NCI-H345 (cell line): Measurements from ENCODE around the gene AKAP4.

Source experiments
- DNase-seq: peaks from one replicate; lab custom pipeline; 2025; lab: John Stamatoyannopoulos, UW

AKAP4 gene, protein sequence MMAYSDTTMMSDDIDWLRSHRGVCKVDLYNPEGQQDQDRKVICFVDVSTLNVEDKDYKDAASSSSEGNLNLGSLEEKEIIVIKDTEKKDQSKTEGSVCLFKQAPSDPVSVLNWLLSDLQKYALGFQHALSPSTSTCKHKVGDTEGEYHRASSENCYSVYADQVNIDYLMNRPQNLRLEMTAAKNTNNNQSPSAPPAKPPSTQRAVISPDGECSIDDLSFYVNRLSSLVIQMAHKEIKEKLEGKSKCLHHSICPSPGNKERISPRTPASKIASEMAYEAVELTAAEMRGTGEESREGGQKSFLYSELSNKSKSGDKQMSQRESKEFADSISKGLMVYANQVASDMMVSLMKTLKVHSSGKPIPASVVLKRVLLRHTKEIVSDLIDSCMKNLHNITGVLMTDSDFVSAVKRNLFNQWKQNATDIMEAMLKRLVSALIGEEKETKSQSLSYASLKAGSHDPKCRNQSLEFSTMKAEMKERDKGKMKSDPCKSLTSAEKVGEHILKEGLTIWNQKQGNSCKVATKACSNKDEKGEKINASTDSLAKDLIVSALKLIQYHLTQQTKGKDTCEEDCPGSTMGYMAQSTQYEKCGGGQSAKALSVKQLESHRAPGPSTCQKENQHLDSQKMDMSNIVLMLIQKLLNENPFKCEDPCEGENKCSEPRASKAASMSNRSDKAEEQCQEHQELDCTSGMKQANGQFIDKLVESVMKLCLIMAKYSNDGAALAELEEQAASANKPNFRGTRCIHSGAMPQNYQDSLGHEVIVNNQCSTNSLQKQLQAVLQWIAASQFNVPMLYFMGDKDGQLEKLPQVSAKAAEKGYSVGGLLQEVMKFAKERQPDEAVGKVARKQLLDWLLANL

DNA sequence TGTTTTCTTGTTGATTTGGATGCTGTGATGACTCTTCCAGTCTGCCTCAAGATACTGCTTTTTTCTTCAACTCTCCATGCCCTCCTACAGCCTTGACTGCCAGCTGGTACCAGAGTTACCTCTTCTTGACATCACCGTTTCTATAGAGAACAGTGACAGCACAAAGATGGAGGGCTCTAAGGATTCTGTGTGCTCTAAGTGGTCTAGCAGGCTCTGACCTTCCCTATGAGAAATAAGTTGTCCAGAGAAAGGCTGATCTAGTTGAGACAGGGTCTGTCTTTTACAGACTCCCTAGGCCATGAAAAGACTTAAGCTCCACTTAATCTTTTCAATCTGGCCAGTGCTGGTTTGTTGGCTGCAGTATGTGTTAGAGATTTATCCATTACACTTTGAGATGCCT lies at the start of gene AKAP4:
TSS of gene AKAP4 (minus strand) at position 101 of the 400 bp plus-strand sequence. CDS start 118 bp downstream, outside the sequence.
- no peak for DNase-seq

DNA sequence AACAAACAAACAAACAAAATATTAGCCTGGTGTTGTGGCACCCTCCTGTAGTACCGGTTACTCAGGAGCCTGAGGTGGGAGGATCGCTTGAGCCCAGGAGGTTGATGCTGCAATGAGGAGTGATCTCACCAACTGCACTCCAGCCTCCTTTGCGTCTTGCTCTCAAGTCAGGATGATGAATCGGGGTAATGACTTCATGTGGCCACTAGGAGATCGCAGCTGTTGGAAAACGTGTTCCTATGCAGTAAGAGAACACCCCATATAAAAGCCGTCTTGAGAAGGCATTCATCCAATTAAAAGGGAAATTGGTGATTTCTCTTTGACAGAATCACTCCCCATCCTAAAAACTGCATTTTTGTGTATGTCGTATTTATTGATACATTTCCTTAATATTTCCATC lies 10.7 kb upstream of the AKAP4 start:
- no peak for DNase-seq

DNA sequence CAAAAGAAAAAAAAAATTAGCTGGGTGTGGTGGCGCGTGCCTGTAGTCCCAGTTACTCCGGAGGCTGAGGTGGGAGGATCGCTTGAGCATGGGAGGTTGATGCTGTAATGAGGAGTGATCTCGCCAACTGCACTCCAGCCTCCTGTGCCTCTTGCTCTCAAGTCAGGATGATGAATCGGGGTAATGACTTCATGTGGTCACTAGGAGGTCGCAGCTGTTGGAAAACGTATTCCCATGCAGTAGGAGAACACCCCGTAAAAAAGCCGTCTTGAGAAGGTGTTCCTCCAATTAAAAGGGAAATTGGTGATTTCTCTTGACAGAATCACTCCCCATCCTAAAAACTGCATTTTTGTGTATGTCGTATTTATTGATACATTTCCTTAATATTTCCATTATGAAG lies 5.9 kb upstream of the AKAP4 start:
- DNase-seq, result no peak

DNA sequence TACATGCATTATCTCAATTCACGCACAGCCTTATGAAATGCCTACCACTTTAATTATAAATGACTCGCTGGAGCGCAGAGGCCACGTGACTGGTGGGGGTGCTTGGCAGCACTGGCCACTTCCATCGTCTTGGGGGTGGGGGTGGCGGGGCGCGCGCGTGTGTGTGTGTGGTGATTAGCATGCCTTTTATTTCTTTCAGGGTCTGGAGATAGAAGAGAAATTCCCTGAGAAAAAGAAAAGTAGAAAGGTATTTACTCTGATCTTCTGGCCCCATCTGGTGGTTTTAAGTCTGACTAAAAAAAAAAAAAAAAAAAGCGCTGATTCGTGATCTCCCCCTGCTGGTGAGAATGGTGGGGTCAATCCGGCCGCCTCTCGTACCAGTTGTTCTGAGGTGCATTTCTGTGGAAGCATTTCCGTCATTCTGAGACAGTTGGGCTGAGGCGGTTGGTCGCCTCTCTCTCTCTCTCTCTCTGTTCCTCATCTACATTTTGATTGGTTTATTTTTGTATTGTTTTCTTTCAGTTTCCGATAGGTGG lies 3.6 kb upstream of the AKAP4 start, which contains the start of gene CCNB3:
TSS of gene CCNB3 (plus strand) at position 402 of the 536 bp plus-strand sequence. CDS start 80,399 bp downstream, outside the sequence.
- peak; percentile 63 for DNase-seq

DNA sequence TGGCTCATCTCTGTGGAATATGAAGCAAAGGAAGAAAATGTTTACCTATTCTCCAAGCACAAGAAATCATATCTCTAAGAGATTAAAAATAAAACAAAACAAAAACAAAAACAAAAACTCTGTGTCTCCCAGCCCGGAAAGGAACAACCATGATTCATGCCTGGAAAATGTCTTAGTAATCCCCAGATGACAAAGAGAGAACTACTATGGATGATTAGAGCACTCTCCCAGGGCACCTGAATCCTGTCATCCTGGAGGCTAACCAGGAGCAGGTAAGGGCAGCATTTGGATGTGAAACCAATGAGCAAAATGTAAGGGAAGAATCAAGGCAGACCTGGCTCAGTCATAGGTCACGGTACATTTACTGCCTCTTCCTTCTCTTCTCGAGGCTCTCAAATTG lies 1.7 kb upstream of the AKAP4 start:
- DNase-seq, result no peak

DNA sequence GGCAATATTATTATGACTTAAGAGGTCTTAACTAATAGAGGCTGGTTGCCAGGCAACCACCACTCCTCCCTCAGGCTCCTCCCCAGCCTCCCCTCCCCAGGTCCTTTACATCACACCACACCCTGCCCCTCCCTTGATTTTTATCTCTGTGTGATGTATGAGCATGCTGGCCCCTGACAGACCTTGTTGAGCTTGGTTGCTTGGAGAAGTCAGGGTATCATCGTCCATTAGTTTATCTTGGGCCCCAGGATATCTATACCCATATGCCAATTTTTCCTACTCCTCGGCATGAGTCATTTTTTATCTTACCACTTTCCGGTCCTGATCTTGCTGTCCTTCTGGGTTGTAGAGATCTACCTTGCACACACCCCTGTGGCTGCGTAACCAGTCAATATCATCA lies 2.5 kb downstream of the AKAP4 start:
- no peak for DNase-seq

DNA sequence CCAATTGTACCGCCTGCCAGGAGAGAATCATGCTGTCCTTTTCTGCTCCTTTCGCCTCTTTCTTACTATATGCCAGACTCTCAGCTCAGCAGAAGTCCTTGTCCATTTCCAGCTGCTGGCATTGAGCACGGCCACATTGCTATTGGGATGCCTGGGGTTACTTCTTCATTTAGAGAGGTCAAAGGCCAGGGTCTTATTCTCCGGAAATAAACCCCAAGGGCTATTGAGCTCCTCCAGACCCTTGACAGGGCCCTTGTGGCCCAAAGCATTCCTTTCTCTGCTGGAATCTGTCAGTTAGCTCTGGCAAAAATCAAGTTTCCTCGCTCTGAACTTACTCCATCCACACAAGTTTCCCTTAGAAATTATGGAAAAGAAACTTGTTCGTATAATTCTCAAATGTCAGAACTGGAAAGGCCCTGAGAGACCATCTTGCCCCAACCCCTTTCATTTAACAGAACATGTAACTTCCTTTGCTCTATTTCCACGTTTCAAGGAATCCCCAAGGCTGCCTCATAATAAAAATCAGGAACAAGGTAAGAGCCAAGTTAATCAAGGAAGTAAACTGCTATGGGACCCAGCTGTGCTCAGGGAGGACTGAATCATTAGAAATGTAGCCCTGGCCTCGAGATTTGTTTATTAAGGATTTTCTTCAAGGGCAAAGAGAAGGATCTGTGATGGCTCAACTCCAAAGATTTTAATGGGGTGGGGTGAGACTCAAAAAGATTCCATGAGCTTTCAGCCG lies 11.8 kb downstream of the AKAP4 start:
- no peak for DNase-seq

DNA sequence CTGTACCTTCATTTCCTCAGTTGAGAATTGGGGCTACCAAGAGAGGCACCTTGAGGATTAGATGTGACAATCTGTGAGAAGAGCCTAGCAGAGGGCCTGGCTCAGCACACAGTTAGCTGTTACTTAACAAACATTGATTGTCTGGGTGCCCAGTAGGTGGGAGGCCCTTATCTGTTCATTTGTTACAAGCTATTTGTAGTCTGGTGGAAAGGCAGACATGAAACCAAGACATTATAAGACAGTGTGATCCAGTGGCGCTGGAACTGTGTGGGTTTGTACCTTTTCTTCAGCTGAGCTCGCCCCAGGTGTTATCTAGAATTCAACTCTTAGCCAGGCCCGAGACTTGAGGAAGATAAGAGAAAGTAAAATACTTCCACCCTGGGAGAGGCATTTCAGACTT lies 16.9 kb downstream of the AKAP4 start:
- no peak for DNase-seq

DNA sequence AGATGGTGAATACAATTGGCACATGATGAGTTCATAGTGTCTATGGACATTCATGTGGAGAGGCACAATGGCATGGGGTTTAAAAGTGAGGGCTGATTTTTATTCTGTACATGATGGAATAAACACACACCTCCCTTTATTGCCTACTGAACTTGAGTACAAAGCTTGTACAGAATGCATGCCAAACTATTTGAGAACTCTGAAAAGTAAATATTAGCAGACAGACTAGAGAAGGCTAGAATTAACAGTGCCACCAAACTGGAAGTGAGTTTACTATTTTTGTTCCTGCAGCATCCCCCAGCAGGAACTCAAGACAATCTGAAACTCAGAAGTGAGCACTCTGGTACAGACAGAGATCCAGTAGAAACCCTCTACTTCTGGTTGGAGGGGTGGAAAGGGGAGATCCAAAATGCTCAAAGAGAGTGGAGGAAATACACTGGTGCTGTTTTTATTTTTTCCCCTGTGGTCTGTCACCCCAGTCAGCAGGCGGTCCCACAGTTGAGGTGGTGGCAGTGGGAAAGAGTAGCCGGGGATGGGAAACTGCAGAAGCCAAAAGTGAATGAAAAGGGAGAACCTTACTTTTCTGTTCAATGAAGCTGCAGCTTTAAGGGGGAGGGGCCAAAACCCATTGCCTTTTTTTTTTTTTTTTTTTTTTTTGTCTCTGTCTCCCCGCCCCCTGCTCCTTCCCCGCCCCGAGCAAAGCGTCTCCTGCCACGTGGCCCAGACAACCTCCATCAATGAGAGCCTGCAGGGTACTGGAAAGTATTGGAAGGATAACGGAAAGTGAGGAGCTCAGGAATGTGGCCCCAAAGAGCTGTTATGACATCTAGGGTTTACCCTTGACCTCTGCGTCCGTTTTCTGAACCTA lies 20.5 kb downstream of the AKAP4 start:
- DNase-seq, result no peak

DNA sequence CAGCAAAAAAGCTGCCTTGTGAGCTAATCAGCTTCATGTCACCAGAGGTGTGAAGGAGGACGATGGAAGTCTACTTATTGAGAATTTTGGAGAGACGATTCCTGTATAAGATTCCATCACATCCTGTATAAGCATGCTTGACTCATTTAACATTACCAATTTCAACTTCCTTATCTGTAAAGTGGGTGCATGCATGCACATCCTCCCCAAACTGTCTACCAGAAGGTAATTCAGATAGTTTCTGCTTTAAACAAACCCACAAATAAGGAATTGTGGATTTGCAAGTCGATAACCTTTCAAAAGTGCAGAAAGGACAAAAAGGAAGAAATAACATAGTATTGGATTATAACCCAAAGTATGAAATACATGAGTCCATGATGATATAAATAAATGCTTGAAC lies 31.1 kb downstream of the AKAP4 start:
- DNase-seq, result no peak

DNA sequence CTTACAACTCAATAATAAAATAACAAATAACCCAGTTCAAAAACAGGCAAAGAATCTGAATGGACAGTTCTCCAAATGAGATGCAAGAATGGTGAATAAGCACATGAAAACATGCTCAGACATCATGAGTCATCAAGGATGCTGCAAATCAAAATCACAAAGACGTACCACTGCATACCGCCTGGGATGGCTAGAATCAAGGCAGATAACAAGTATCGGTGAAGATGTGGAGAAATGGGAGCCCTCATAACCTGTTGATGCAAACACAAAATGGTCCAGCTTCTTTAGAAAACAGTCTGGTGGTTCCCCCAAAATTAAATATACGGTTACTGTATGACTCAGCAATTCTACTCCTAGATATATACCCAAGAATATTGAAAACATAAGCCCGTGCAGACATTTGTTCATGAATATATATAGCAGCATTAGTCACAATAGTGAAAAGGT lies 32.5 kb downstream of the AKAP4 start:
- DNase-seq, result no peak

DNA sequence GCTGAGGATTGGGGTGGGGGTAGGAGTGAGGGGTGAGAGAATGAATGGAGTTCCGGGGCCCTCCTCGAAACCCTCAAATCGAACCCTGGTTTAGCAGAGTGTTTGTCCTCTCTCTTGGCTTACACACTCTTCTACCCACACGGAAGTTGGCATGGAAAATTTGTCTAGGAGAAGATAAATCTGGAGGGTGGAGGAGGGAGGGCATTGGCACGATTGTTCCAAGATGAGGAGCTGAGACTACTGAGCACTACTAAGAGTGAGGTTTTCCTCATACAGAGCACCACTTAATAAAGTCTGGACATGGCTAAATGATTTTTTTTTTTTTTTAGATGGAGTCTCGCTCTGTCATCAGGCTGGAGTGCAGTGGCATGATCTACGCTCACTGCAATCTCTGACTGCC lies 33.4 kb downstream of the AKAP4 start:
- no peak for DNase-seq

DNA sequence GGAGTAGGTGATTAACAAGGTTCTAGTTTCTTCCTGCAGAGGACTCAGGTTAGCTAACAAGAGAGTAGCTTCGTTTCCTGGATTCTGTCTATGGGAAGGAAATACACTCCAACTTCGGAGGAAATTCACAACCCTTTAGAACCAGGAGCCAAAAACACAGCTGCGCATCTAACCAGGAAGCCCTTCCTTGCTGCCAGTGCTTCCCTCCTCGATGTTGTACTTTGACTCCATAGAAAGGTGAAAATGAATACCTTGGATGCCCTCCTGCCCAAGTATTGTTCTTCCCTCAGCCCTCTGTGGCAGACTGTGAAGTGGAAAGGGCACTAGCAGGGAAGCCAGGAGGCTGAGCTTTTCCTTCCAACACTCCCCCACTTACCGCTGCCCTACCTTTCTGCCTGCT lies 35.1 kb downstream of the AKAP4 start:
- no peak for DNase-seq

DNA sequence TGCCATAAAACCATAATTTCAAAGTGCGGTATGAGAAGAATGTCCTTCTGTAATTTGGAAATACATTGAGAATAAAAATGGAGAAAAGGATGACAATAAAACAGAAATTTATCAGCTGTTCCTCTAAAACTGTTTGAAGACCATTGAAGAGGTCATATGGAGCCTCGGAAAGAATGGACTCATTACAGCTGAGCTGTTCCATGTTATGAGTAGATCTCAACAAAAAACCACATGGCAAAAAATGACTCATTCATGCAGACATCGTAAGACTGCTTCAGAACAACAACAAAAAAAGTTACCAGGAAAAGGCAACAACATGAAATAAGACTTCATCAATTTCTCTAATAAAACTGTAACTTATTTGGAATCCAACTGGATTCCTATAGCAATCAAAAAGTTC lies 39.7 kb downstream of the AKAP4 start:
- DNase-seq, result no peak

DNA sequence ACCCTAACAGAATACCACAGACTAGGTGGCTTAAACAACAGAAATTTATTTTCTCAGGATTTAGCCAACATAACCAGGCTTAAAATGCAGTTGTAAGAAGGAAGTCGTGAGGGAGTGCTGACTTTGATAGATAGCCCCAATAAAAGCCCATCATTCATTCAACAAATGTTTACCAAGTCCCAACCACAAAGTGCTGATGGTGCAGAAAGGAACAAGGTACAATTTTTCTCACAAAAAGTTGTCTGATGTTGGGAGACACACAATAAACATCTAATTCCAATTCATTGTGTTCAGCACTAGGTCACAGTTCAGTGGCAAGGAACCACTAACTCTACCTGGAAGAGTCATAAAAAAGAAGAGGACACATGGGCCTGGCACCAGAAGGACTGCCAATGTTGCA lies 42.2 kb downstream of the AKAP4 start:
- no peak for DNase-seq

DNA sequence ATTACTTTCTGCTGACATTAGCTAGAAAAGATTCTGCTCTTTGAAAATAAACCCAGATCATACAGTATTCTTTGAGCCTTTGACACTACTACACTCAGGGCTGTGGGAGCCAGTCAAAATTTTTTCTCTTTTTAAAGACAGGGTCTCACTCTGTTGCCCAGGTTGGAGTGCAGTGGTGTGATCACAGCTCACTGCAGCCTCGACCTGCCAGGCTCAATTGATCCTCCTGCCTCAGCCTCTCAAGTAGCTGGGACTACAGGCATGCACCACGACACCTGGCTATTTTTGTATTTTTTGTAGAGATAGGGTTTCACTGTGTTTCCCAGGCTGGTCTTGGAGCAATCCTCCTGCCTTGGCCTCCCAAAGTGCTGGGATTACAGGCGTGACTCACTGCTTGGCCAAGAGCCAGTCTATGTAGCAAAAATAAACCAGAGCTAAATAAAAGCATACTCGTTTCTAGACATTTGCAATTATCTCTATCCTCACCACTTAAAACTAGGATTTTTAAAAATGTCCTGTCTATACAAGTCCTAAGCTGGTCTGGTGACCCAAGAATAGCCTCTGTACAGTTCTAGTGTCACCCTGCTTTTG lies 43.2 kb downstream of the AKAP4 start:
- no peak for DNase-seq

DNA sequence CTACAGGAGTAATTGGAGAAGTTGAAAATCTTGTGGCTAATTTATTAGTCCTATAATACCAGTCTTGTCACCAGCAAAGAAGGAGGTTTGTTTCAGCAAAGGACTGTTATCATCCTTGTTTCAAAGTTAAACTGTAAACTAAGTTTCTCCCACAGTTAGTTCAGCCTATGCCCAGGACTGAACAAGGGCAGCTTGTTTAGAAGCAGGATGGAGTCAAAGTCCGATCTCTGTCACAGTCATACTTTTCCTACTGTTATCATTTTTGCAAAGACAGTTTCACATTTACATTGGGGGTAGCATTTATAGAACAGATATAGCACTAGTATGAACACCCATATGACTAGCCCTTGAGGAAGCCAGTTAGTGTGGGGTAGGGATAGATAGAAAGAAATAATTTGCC lies 46.4 kb downstream of the AKAP4 start:
- no peak for DNase-seq

DNA sequence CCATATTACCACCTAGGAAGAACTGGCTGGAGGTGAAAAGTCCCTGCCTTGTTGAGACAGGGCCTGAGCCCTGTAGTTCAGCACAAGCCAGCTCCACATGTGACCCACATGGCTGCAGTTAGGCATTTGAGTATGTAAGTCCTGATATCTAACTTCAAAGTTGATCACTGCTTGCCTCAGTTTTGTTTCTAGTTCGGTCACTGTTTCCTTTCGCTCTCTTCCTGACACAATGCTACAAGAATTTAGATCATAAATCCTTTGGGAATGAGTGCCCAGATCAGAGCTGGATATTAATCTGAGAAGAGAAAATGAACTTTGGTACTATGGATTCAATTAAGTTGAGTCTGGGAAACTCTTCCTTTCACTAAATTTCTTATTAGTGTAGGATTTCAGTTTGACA lies 48.4 kb downstream of the AKAP4 start:
- no peak for DNase-seq

DNA sequence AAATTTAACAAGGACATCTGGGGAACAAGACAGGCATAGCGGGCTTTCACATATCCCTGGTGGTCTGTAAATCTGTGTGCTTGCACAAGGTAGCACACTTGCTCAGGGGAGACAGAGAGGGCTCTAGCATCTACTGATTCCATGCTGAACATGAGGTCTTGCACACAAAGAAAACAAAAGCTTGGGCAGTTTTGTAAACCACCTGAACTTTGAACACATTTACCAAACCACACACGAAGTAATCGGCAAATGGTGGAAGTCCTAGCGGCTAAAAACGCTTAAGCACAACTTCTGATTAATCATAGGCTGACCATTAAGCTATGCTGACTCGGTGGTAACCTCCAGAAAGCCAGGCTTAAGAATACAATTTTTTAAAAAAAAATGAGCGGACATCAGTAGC lies 52.8 kb downstream of the AKAP4 start:
- DNase-seq, result no peak
